ENCODE measurements around the gene RANBP6.

GRCh38 chr9:6055216-6055615 is 39.8 kb upstream of the RANBP6 start:
- peak; percentile 66 for TF ChIP-seq CTCF (conservative IDR thresholded peaks at IDR 0.05; ENCODE audit: low read depth, low read length)
- no peak for TF ChIP-seq EZH2 (IDR thresholded peaks at IDR 0.05; ENCODE audit: borderline replicate concordance, low read depth, low read length, poor library complexity, severe bottlenecking)
